PFSK-1 (cell line): ENCODE results near the gene ABCC4.

Source experiments
- FOXP2 ChIP-seq: optimal IDR thresholded peaks from 2 replicates; pipeline ENCODE3; 2011; ENCODE audit warnings: borderline replicate concordance, control low read depth, inconsistent platforms; ENCODE audit not compliant: insufficient read depth; ENCODE audit errors: extremely low read length, extremely low read depth
- POLR2AphosphoS5 ChIP-seq: IDR thresholded peaks from 2 replicates; pipeline ENCODE4 v1.6.1; 2012; ENCODE audit warnings: low read depth, mild to moderate bottlenecking, control low read depth, low read length, moderate library complexity
- SIN3A ChIP-seq: IDR thresholded peaks from 2 replicates; pipeline ENCODE4 v1.6.1; 2012; ENCODE audit warnings: mild to moderate bottlenecking, low read length, moderate library complexity, borderline replicate concordance; ENCODE audit not compliant: insufficient read depth
- TAF1 ChIP-seq: IDR thresholded peaks from 2 replicates; pipeline ENCODE4 v1.6.1; 2012; ENCODE audit warnings: low read length, control low read depth, borderline replicate concordance; ENCODE audit not compliant: insufficient read depth
- TF ChIP-seq, protein P1 (sequence below), 2 experiments: IDR thresholded peaks; 2 replicates each; pipeline versions ENCODE4 v1.6.1 to v1.8.0; 2011 to 2012; ENCODE audit warnings: low read depth in 2 of 2, low read length in 2 of 2, control low read depth in 1 of 2, inconsistent platforms in 1 of 2, mild to moderate bottlenecking in 1 of 2, moderate library complexity in 1 of 2; ENCODE audit not compliant: insufficient read depth in 1 of 2

Gene ABCC4

GRCh38 chr13:95296326-95296925 lies 4.8 kb downstream of the ABCC4 start:
- TF ChIP-seq FOXP2 (no peak), SIN3A (no peak), POLR2AphosphoS5 (no peak), TAF1 (no peak)
- TF ChIP-seq, protein P1, sequence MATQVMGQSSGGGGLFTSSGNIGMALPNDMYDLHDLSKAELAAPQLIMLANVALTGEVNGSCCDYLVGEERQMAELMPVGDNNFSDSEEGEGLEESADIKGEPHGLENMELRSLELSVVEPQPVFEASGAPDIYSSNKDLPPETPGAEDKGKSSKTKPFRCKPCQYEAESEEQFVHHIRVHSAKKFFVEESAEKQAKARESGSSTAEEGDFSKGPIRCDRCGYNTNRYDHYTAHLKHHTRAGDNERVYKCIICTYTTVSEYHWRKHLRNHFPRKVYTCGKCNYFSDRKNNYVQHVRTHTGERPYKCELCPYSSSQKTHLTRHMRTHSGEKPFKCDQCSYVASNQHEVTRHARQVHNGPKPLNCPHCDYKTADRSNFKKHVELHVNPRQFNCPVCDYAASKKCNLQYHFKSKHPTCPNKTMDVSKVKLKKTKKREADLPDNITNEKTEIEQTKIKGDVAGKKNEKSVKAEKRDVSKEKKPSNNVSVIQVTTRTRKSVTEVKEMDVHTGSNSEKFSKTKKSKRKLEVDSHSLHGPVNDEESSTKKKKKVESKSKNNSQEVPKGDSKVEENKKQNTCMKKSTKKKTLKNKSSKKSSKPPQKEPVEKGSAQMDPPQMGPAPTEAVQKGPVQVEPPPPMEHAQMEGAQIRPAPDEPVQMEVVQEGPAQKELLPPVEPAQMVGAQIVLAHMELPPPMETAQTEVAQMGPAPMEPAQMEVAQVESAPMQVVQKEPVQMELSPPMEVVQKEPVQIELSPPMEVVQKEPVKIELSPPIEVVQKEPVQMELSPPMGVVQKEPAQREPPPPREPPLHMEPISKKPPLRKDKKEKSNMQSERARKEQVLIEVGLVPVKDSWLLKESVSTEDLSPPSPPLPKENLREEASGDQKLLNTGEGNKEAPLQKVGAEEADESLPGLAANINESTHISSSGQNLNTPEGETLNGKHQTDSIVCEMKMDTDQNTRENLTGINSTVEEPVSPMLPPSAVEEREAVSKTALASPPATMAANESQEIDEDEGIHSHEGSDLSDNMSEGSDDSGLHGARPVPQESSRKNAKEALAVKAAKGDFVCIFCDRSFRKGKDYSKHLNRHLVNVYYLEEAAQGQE (IDR thresholded peaks at IDR 0.05; ENCODE audit: insufficient read depth in 1 of 2, low read depth in 2 of 2, low read length in 2 of 2): no peak

DNA sequence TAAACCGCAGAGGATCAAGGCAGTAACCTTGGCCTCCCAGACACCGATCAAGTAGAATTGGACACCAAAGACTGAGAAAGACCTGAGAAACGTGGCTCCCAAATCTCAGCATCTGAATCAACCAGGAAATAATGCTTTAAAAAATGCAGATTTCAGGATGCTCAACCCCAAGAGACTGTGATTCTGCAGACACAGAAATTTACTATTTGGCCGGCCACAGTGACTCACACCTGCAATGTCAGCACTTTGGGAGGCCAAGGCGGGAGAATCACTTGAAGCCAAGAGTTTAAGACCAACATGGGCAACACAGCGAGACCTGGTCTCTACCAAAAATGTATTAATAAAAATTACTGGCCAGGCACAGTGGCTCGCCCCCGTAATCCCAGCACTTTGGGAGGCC lies 6.2 kb downstream of the ABCC4 start:
- TF ChIP-seq, protein P1 (IDR thresholded peaks at IDR 0.05; ENCODE audit: insufficient read depth in 1 of 2, low read depth in 2 of 2, low read length in 2 of 2): no peak
- no peak for TF ChIP-seq FOXP2
- TF ChIP-seq SIN3A: no peak
- no peak for TF ChIP-seq TAF1
- no peak for TF ChIP-seq POLR2AphosphoS5

- TF ChIP-seq POLR2AphosphoS5 (no peak), FOXP2 (no peak), TAF1 (no peak), SIN3A (no peak)
- TF ChIP-seq, protein P1 (IDR thresholded peaks at IDR 0.05; ENCODE audit: insufficient read depth in 1 of 2, low read depth in 2 of 2, low read length in 2 of 2): no peak
Observed at GRCh38 chr13:95292622-95293021, 8.6 kb downstream of the ABCC4 start.

GRCh38 chr13:95289020-95289444 lies 12.2 kb downstream of the ABCC4 start:
- TF ChIP-seq, protein P1 (IDR thresholded peaks at IDR 0.05; ENCODE audit: insufficient read depth in 1 of 2, low read depth in 2 of 2, low read length in 2 of 2): no peak
- TF ChIP-seq FOXP2: no peak
- no peak for TF ChIP-seq SIN3A
- no peak for TF ChIP-seq POLR2AphosphoS5
- no peak for TF ChIP-seq TAF1

- no peak for TF ChIP-seq POLR2AphosphoS5
- no peak for TF ChIP-seq TAF1
- TF ChIP-seq, protein P1 (IDR thresholded peaks at IDR 0.05; ENCODE audit: insufficient read depth in 1 of 2, low read depth in 2 of 2, low read length in 2 of 2): no peak
- no peak for TF ChIP-seq FOXP2
- no peak for TF ChIP-seq SIN3A
Observed at GRCh38 chr13:95284436-95284835, 16.8 kb downstream of the ABCC4 start.
